Measurements from ENCODE around the gene KRTAP13-3. TPM values are rescaled to one million over a fixed set of nuclear protein-coding genes. Genes with fewer than 3 reads are reported as not detected.
A peak's percentile ranks its signal among the peaks of the same experiment; 100 is the strongest.

Gene KRTAP13-3
- total and polyA plus RNA-seq, 7 donors, result not detected

GRCh38 chr21:30408782-30409494, 16.8 kb downstream of the KRTAP13-3 start:
- H3K4me3 ChIP-seq, result no peak overlapping the region
- H3K27me3 ChIP-seq, result no peaks in the 10 kb centered on the region
- WGBS, 2 donors, result 19 to 26% methylated on average over 14 of the region's 14 CpGs
- no peaks in the 10 kb centered on the region for H3K4me1 ChIP-seq
- no peak overlapping the region for H3K27ac ChIP-seq
- TF ChIP-seq POLR2AphosphoS5 (IDR thresholded peaks at IDR 0.05) (no peak), CTCF (IDR thresholded peaks at IDR 0.05) (peak in 1 of 4 experiments; percentile 13)
- intact Hi-C loops (cut with DNase I), result no loop called here
- peaks cover 0 to 2% (median 0%) of the 10 kb centered on the region in 4 donors for H3K9me3 ChIP-seq
- H3K36me3 ChIP-seq, result no peaks in the 10 kb centered on the region
- no peak for DNase-seq

GRCh38 chr21:30395731-30396130, 30.0 kb downstream of the KRTAP13-3 start, which contains the start of gene KRTAP13-1:
KRTAP13-1 (plus strand) TSS chr21:30396031; CDS start chr21:30396087, 56 bp downstream.
- H3K27ac ChIP-seq, result no peak within 1 kb of the TSS
- H3K27me3 ChIP-seq, result no peaks in the 10 kb centered on the region
- H3K4me3 ChIP-seq, result no peak within 1 kb of the TSS
- H3K9me3 ChIP-seq, result peaks cover 0 to 3% (median 0%) of the 10 kb centered on the region in 4 donors
- TF ChIP-seq EP300 (IDR thresholded peaks at IDR 0.05) (no peak), POLR2AphosphoS5 (IDR thresholded peaks at IDR 0.05) (no peak), POLR2A (IDR thresholded peaks at IDR 0.05) (no peak), CTCF (IDR thresholded peaks at IDR 0.05) (no peak)
- DNase-seq, result no peak
- 67 to 73% methylated on average over 4 of the region's 4 CpGs for WGBS, 2 donors
- intact Hi-C loops (cut with DNase I), result no loop called here
- no peaks in the 10 kb centered on the region for H3K36me3 ChIP-seq
- H3K4me1 ChIP-seq, result no peaks in the 10 kb centered on the region

- Histone ChIP-seq H3K27me3 (no peaks in the 10 kb centered on the region), H3K4me1 (no peaks in the 10 kb centered on the region), H3K4me3 (no peak overlapping the region), H3K9me3 (peaks cover 0 to 5% (median 0%) of the 10 kb centered on the region in 4 donors), H3K27ac (no peak overlapping the region), H3K36me3 (no peaks in the 10 kb centered on the region)
- WGBS, 2 donors, result 61 to 73% methylated on average over 2 of the region's 2 CpGs
- DNase-seq, result no peak
- intact Hi-C loops (cut with DNase I), result no loop called here
- TF ChIP-seq CTCF (IDR thresholded peaks at IDR 0.05), result no peak
- TF ChIP-seq POLR2A (IDR thresholded peaks at IDR 0.05), result no peak
- TF ChIP-seq EP300 (IDR thresholded peaks at IDR 0.05), result no peak
Measured at GRCh38 chr21:30391492-30392025, 34.2 kb downstream of the KRTAP13-3 start.

- H3K4me3 ChIP-seq, result no peak overlapping the region
Measured at GRCh38 chr21:30382201-30382600, 43.5 kb downstream of the KRTAP13-3 start.

More at GRCh38 chr21:30382201-30382600, 43.5 kb downstream of the KRTAP13-3 start:
- WGBS, 2 donors, result 44 to 53% methylated on average over 1 of the region's 1 CpG
- H3K27me3 ChIP-seq, result no peaks in the 10 kb centered on the region
- no peak for DNase-seq
- no peak overlapping the region for H3K27ac ChIP-seq
- intact Hi-C loops (cut with DNase I), result no loop called here
- H3K4me1 ChIP-seq, result no peaks in the 10 kb centered on the region
- no peaks in the 10 kb centered on the region for H3K9me3 ChIP-seq
- no peaks in the 10 kb centered on the region for H3K36me3 ChIP-seq
- TF ChIP-seq POLR2A (IDR thresholded peaks at IDR 0.05) (no peak), EP300 (IDR thresholded peaks at IDR 0.05) (no peak), POLR2AphosphoS5 (IDR thresholded peaks at IDR 0.05) (no peak), CTCF (IDR thresholded peaks at IDR 0.05) (no peak)

Other genes starting within 250 kb of the KRTAP13-3 start
- under 1 TPM in 1 of 4 donors, not detected in 3; 0.71 TPM for gene CLDN8, start 209.8 kb downstream of the KRTAP13-3 start, total RNA-seq
- gene CLDN8, start 209.8 kb downstream of the KRTAP13-3 start, polyA plus RNA-seq, result 10 to 100 TPM in 1 of 3 donors, 1 to 10 TPM in 2; 3.1 to 21.0 (median 6.9) TPM
- not detected for gene KRTAP24-1, start 143.0 kb downstream of the KRTAP13-3 start, total RNA-seq
- not detected for gene KRTAP24-1, start 143.0 kb downstream of the KRTAP13-3 start, polyA plus RNA-seq
- gene KRTAP25-1, start 136.4 kb downstream of the KRTAP13-3 start, total RNA-seq, result not detected
- not detected for gene KRTAP25-1, start 136.4 kb downstream of the KRTAP13-3 start, polyA plus RNA-seq
- not detected for gene KRTAP26-1, start 105.6 kb downstream of the KRTAP13-3 start, total RNA-seq
- not detected for gene KRTAP26-1, start 105.6 kb downstream of the KRTAP13-3 start, polyA plus RNA-seq
- gene KRTAP27-1, start 88.2 kb downstream of the KRTAP13-3 start, total RNA-seq, result not detected
- not detected for gene KRTAP27-1, start 88.2 kb downstream of the KRTAP13-3 start, polyA plus RNA-seq
- gene KRTAP23-1, start 77.3 kb downstream of the KRTAP13-3 start, total RNA-seq, result not detected
- not detected for gene KRTAP23-1, start 77.3 kb downstream of the KRTAP13-3 start, polyA plus RNA-seq
- gene KRTAP13-2, start 53.7 kb downstream of the KRTAP13-3 start, total RNA-seq, result not detected
- gene KRTAP13-2, start 53.7 kb downstream of the KRTAP13-3 start, polyA plus RNA-seq, result 1 to 10 TPM; 1.8 to 6.0 (median 2.4) TPM
- not detected for gene KRTAP13-1, start 29.9 kb downstream of the KRTAP13-3 start, total RNA-seq
- gene KRTAP13-1, start 29.9 kb downstream of the KRTAP13-3 start, polyA plus RNA-seq, result not detected
- not detected for gene KRTAP13-4, start 4.3 kb upstream of the KRTAP13-3 start, total RNA-seq
- gene KRTAP13-4, start 4.3 kb upstream of the KRTAP13-3 start, polyA plus RNA-seq, result not detected
- not detected for gene KRTAP15-1, start 14.3 kb upstream of the KRTAP13-3 start, total RNA-seq
- not detected for gene KRTAP15-1, start 14.3 kb upstream of the KRTAP13-3 start, polyA plus RNA-seq
- not detected for gene KRTAP19-1, start 54.4 kb upstream of the KRTAP13-3 start, total RNA-seq
- not detected for gene KRTAP19-1, start 54.4 kb upstream of the KRTAP13-3 start, polyA plus RNA-seq
- not detected for gene KRTAP19-2, start 61.5 kb upstream of the KRTAP13-3 start, total RNA-seq
- not detected for gene KRTAP19-2, start 61.5 kb upstream of the KRTAP13-3 start, polyA plus RNA-seq
- not detected for gene KRTAP19-3, start 66.1 kb upstream of the KRTAP13-3 start, total RNA-seq
- not detected for gene KRTAP19-3, start 66.1 kb upstream of the KRTAP13-3 start, polyA plus RNA-seq
- gene KRTAP19-4, start 71.2 kb upstream of the KRTAP13-3 start, total RNA-seq, result not detected
- not detected for gene KRTAP19-4, start 71.2 kb upstream of the KRTAP13-3 start, polyA plus RNA-seq
- not detected for gene KRTAP19-5, start 76.2 kb upstream of the KRTAP13-3 start, total RNA-seq
- not detected for gene KRTAP19-5, start 76.2 kb upstream of the KRTAP13-3 start, polyA plus RNA-seq
- not detected for gene KRTAP19-6, start 115.9 kb upstream of the KRTAP13-3 start, total RNA-seq
- not detected for gene KRTAP19-6, start 115.9 kb upstream of the KRTAP13-3 start, polyA plus RNA-seq
- not detected for gene KRTAP19-7, start 135.4 kb upstream of the KRTAP13-3 start, total RNA-seq
- not detected for gene KRTAP19-7, start 135.4 kb upstream of the KRTAP13-3 start, polyA plus RNA-seq
- gene KRTAP22-2, start 164.5 kb upstream of the KRTAP13-3 start, total RNA-seq, result not detected
- gene KRTAP22-2, start 164.5 kb upstream of the KRTAP13-3 start, polyA plus RNA-seq, result not detected
- gene KRTAP6-3, start 166.5 kb upstream of the KRTAP13-3 start, total RNA-seq, result not detected
- gene KRTAP6-3, start 166.5 kb upstream of the KRTAP13-3 start, polyA plus RNA-seq, result not detected
- not detected for gene KRTAP6-2, start 173.0 kb upstream of the KRTAP13-3 start, total RNA-seq
- gene KRTAP6-2, start 173.0 kb upstream of the KRTAP13-3 start, polyA plus RNA-seq, result not detected
- gene KRTAP22-1, start 175.2 kb upstream of the KRTAP13-3 start, total RNA-seq, result not detected
- gene KRTAP22-1, start 175.2 kb upstream of the KRTAP13-3 start, polyA plus RNA-seq, result not detected
- gene KRTAP6-1, start 188.0 kb upstream of the KRTAP13-3 start, total RNA-seq, result not detected
- not detected for gene KRTAP6-1, start 188.0 kb upstream of the KRTAP13-3 start, polyA plus RNA-seq
- gene KRTAP20-1, start 190.5 kb upstream of the KRTAP13-3 start, total RNA-seq, result not detected
- gene KRTAP20-1, start 190.5 kb upstream of the KRTAP13-3 start, polyA plus RNA-seq, result not detected
- gene KRTAP20-4, start 194.7 kb upstream of the KRTAP13-3 start, total RNA-seq, result not detected
- not detected for gene KRTAP20-4, start 194.7 kb upstream of the KRTAP13-3 start, polyA plus RNA-seq
- gene KRTAP20-2, start 209.3 kb upstream of the KRTAP13-3 start, total RNA-seq, result not detected
- not detected for gene KRTAP20-2, start 209.3 kb upstream of the KRTAP13-3 start, polyA plus RNA-seq
- not detected for gene KRTAP20-3, start 216.9 kb upstream of the KRTAP13-3 start, total RNA-seq
- not detected for gene KRTAP20-3, start 216.9 kb upstream of the KRTAP13-3 start, polyA plus RNA-seq

All from sigmoid colon (tissue), 7 donors.